Endothelial cell (in vitro differentiated cells): ENCODE results near the gene GRHL1. TPM values are rescaled to one million over a fixed set of nuclear protein-coding genes. Genes with fewer than 3 reads are reported as not detected.

Experiments
- DNase-seq: peaks from one replicate; pipeline ENCODE4 v3.0.0; 2021; ENCODE audit warnings: low spot score
- H3K27ac Mint-ChIP-seq: one replicate; pipeline ENCODE4 v1.8.0; 2021; ENCODE audit warnings: mixed read lengths, inconsistent platforms; ENCODE audit not compliant: unreplicated experiment
- H3K27me3 Mint-ChIP-seq: one replicate; pipeline ENCODE4 v1.8.0; 2021; ENCODE audit warnings: mild to moderate bottlenecking, moderate library complexity, mixed read lengths, inconsistent platforms; ENCODE audit not compliant: unreplicated experiment
- H3K36me3 Mint-ChIP-seq: one replicate; pipeline ENCODE4 v1.8.0; 2021; ENCODE audit warnings: mild to moderate bottlenecking, low read depth, mixed read lengths, inconsistent platforms; ENCODE audit not compliant: unreplicated experiment
- H3K4me1 Mint-ChIP-seq: one replicate; pipeline ENCODE4 v1.8.0; 2021; ENCODE audit warnings: mild to moderate bottlenecking, mixed read lengths, inconsistent platforms; ENCODE audit not compliant: unreplicated experiment
- H3K4me3 Mint-ChIP-seq: one replicate; pipeline ENCODE4 v1.8.0; 2021; ENCODE audit warnings: mild to moderate bottlenecking, mixed read lengths, inconsistent platforms; ENCODE audit not compliant: unreplicated experiment
- H3K9me3 Mint-ChIP-seq: one replicate; pipeline ENCODE4 v1.8.0; 2021; ENCODE audit warnings: mixed read lengths, inconsistent platforms; ENCODE audit not compliant: unreplicated experiment
- total RNA-seq: library from RNA; stranded (reverse); fragmentation: NEBNext Ultra II Directional; extraction: Animal tissue kit (Norgen Biotek cat#: 25700); gene quantifications from one replicate; pipeline ENCODE4 v1.2.1, GENCODE V29; 2021; ENCODE audit not compliant: unreplicated experiment
- TF ChIP-seq, protein P1 (sequence below): fragments of 200-600 bp; sonication (generic); IDR thresholded peaks from one replicate; pipeline ENCODE4 v1.5.0; 2021; ENCODE audit warnings: antibody characterized with exemption; ENCODE audit not compliant: unreplicated experiment

GRHL1 gene
- total RNA-seq, 1 donor from 2014 or later: 1.7 TPM

DNA sequence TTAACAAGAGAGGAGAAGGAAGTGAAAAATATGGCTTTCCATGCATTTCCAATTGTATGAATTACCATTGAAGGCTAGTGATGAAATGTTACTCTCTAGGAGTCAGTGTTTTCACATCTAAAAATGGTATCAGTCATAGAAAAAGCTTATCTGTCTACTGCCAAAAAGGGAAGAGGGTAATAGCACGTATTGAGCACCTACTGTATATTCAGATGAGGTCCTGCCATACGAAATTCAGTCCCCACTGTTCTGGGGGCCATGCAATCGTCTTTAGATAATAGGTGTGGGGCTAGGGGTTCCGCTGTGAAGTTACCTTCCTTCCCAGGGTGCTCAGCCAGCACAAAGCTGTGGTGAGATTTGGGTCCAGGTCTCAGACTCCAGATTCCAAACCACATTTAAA lies 14.2 kb upstream of the GRHL1 start:
- H3K4me1 Mint-ChIP-seq: peaks cover 4% of the 10 kb centered on the region
- TF ChIP-seq, protein P1, sequence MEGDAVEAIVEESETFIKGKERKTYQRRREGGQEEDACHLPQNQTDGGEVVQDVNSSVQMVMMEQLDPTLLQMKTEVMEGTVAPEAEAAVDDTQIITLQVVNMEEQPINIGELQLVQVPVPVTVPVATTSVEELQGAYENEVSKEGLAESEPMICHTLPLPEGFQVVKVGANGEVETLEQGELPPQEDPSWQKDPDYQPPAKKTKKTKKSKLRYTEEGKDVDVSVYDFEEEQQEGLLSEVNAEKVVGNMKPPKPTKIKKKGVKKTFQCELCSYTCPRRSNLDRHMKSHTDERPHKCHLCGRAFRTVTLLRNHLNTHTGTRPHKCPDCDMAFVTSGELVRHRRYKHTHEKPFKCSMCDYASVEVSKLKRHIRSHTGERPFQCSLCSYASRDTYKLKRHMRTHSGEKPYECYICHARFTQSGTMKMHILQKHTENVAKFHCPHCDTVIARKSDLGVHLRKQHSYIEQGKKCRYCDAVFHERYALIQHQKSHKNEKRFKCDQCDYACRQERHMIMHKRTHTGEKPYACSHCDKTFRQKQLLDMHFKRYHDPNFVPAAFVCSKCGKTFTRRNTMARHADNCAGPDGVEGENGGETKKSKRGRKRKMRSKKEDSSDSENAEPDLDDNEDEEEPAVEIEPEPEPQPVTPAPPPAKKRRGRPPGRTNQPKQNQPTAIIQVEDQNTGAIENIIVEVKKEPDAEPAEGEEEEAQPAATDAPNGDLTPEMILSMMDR: no peak
- no peak overlapping the region for H3K4me3 Mint-ChIP-seq
- no peaks in the 10 kb centered on the region for H3K27me3 Mint-ChIP-seq
- no peak for DNase-seq
- H3K9me3 Mint-ChIP-seq: no peaks in the 10 kb centered on the region
- no peak overlapping the region for H3K27ac Mint-ChIP-seq
- H3K36me3 Mint-ChIP-seq: peaks cover 15% of the 10 kb centered on the region

DNA sequence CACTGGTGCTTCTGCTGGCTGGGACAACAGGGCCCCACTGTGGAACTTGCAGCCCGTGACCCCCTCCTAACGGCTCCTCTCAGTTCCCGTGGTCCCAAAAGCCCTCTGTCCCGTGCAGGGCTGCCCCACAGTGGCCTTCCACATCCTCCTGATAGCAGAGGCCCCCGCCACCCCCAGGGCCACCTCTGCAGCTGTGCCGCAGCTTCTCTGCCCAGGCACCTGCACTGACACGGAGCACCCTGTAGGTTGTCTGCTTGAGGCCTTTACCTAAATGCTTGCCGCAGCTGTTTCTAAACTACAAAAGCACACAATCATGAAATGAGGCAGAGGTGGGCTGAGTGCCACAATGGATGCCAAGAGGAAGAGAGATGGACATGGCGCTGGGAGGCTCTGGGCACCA lies 13.5 kb upstream of the GRHL1 start:
- H3K36me3 Mint-ChIP-seq: peaks cover 12% of the 10 kb centered on the region
- DNase-seq: no peak
- H3K27ac Mint-ChIP-seq: no peak overlapping the region

DNA sequence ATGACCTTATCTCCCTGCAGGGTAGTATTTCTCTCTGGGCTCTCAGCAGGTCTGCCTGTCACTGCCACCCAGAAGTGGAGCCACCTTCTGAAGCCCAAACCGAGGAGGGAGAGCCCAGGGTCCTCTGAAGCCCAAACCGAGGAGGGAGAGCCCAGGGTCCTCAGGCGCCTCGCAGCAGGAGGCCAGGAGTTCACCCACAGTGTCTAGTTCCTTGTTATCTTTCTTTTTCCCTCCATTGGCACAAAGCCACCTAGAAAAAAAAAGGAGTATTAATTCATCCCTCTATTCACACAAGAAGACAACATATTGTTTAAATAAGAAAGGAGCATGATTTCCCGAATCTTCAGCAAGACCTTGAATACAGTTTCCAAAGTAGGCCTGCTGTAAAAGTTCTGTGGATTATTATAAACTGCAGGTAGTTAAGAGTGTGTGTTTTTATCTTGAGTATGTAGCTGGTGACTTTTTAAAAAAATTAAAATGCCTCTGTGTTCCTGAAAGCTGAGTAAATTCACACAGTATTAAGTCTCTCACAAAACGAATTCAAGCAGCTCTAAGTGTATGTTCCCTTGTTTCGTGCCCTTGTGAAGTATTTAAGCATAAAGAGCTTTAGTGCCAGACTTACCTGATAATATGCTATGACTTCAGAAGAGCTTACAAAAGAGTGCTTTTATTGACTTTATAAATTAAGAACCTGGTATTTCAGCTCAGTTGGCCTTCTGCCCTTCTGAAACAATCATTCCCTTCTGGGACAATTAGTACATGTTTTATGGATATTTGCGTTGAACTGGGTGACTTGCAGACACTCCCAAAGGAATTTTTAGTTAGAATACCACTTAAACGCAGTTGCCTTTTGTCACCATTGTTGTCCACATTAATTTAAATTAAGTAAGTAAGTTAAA lies 11.7 kb upstream of the GRHL1 start:
- Mint-ChIP-seq H3K36me3 (peaks cover 4% of the 10 kb centered on the region), H3K4me3 (no peak overlapping the region), H3K4me1 (peaks cover 4% of the 10 kb centered on the region), H3K9me3 (no peaks in the 10 kb centered on the region), H3K27ac (no peak overlapping the region), H3K27me3 (peaks cover 1% of the 10 kb centered on the region)
- TF ChIP-seq, protein P1: no peak
- DNase-seq: no peak

More for the DNA sequence above, 13.5 kb upstream of the GRHL1 start:
- no peaks in the 10 kb centered on the region for H3K27me3 Mint-ChIP-seq
- TF ChIP-seq, protein P1: no peak
- H3K4me1 Mint-ChIP-seq: peaks cover 4% of the 10 kb centered on the region
- H3K9me3 Mint-ChIP-seq: no peaks in the 10 kb centered on the region
- no peak overlapping the region for H3K4me3 Mint-ChIP-seq

DNA sequence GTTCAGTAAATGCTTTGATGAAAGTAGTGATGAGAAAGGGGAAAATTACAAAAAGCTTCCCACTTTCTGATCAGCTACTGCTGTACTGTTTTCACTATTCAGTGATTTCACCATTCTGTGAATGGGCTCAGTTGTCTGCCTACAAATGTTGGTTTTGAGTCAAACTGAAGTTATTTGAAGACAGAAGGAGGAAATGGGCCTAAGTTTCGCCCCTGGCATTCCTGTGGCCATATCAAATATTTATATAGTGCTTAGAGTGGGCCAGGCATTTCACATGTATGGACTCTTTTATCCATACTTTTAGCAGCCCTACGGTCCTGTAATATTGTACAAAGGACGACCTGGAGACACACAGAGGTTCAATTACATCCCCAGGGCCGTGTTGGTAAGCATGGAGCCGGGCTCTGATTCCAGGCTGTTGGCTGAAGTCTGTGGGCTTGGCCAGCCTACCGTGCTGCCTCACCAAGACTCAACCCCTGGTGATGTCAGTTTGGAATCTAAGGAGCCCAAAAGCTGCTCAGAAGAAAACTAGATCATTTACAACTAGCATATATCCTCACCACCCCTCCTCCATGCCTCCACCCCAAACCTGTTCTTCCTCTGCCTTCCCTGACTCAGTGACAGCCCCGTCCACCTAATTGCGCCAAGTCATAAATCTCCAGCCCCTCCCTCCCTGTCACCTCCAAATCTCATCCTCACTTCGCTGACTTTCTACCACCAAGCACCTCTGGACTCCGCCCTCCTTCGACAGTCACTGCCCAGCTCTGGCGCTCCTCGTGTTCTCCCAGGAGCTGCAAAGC lies 10.1 kb upstream of the GRHL1 start:
- Mint-ChIP-seq H3K4me3 (no peak overlapping the region), H3K9me3 (no peaks in the 10 kb centered on the region), H3K27ac (no peak overlapping the region), H3K27me3 (peaks cover 2% of the 10 kb centered on the region), H3K4me1 (peaks cover 4% of the 10 kb centered on the region), H3K36me3 (no peaks in the 10 kb centered on the region)
- TF ChIP-seq, protein P1: no peak
- DNase-seq: no peak
